ENCODE measurements around the gene IL17D.

The IL17D gene

DNA sequence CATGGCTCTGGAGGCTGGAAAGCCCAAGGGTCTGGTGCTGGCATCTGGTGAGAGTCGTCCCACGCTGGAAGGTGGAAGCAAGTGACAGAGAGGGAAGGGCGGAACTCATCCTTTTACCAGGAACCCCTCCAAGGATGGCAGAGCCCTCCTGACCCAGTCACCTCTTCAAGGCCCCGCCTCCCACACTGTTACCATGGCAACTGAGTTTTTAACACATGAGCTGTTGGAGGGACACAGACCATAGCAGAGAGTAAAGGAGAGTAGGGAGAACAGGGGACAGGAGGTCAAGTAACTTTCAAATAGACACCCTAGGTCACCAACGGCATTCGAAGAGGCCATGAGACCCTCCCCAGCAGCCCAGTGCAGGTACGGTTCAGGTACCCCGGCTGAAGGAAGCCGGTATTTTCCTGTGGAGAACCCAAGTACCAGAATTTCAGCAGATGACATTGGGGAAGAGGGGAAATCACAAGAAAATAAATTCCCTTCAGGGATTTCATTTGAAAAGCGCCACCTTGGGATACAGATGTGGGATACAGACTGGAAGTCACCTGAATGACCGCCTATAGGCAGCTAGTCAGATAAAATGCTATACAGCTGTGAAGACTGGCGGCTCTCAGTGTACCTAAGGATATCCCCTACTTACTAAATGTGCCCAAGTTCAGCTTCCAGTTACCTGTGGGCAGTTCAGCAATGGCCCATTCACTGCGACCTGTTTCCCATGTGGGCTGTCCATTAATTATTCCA lies 8.0 kb downstream of the IL17D start:
- Histone ChIP-seq H3K27ac (no peak overlapping the region), H3K36me3 (ENCODE audit: insufficient read depth, low read length) (no peaks in the 10 kb centered on the region), H3K9me3 (ENCODE audit: low read depth, low read length) (no peaks in the 10 kb centered on the region), H3K4me3 (no peak overlapping the region), H3K9ac (ENCODE audit: insufficient read length) (no peak overlapping the region)
- no peak for TF ChIP-seq FOXP2 (optimal IDR thresholded peaks at IDR 0.05; ENCODE audit: control extremely low read depth, extremely low read length, insufficient read depth)
- TF ChIP-seq POLR2AphosphoS5 (IDR thresholded peaks at IDR 0.05; ENCODE audit: borderline replicate concordance, low read depth, low read length) = no peak
- TF ChIP-seq EZH2 (IDR thresholded peaks at IDR 0.05) = no peak
- no peak for DNase-seq (ENCODE audit: low read depth, low spot score)

DNA sequence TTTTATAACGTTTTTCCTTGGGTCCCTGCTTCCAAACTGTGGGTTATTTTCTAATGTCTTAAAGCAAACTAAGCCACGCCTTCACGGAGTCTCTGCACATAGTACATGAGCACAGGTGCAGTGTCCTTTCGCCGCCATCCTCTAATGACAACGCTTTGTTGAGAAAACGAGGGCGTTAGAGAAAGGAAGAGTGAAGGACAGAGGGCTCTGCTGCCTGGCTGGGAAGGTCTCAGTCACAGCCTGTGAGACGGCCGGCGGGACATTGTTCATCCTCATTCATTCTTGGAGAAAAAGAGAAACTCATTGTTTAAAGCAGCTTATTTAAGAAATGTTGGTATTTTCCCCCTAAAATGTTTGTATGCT lies 9.5 kb downstream of the IL17D start:
- H3K27ac ChIP-seq = no peak overlapping the region
- H3K9ac ChIP-seq (ENCODE audit: insufficient read length) = peak overlapping the region; percentile 1

DNA sequence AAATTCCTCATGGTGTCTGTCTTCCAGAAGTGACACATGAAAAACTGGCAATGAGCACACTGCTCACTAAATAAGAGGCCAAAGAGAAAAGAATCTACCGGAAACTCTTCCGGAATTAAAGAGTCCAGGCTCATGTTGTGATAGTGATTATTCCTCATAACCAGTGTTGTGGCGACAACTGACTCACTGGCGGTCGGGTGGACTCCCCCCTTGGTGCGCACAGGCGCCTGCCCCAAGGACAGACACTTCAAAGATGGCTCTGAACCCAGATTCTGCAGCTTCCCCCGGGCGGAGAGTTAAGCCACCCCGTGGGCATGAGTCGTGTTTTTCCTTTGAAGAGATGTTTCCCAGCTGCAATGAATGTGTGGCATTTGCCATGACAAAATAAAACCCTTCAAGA lies 10.3 kb downstream of the IL17D start:
- no peak overlapping the region for H3K9ac ChIP-seq (ENCODE audit: insufficient read length)
- DNase-seq (ENCODE audit: low read depth, low spot score) = no peak
- H3K36me3 ChIP-seq (ENCODE audit: insufficient read depth, low read length) = no peaks in the 10 kb centered on the region
- H3K27ac ChIP-seq = no peak overlapping the region
- no peak overlapping the region for H3K4me3 ChIP-seq
- no peaks in the 10 kb centered on the region for H3K9me3 ChIP-seq (ENCODE audit: low read depth, low read length)
- TF ChIP-seq POLR2AphosphoS5 (IDR thresholded peaks at IDR 0.05; ENCODE audit: borderline replicate concordance, low read depth, low read length) (no peak), FOXP2 (optimal IDR thresholded peaks at IDR 0.05; ENCODE audit: control extremely low read depth, extremely low read length, insufficient read depth) (no peak), EZH2 (IDR thresholded peaks at IDR 0.05) (no peak)

More for the DNA sequence above, 9.5 kb downstream of the IL17D start:
- Histone ChIP-seq H3K9me3 (ENCODE audit: low read depth, low read length) (no peaks in the 10 kb centered on the region), H3K4me3 (peak overlapping the region; percentile 58), H3K36me3 (ENCODE audit: insufficient read depth, low read length) (no peaks in the 10 kb centered on the region)
- TF ChIP-seq FOXP2 (optimal IDR thresholded peaks at IDR 0.05; ENCODE audit: control extremely low read depth, extremely low read length, insufficient read depth) = no peak
- no peak for TF ChIP-seq EZH2 (IDR thresholded peaks at IDR 0.05)
- TF ChIP-seq POLR2AphosphoS5 (IDR thresholded peaks at IDR 0.05; ENCODE audit: borderline replicate concordance, low read depth, low read length) = no peak
- DNase-seq (ENCODE audit: low read depth, low spot score) = no peak

DNA sequence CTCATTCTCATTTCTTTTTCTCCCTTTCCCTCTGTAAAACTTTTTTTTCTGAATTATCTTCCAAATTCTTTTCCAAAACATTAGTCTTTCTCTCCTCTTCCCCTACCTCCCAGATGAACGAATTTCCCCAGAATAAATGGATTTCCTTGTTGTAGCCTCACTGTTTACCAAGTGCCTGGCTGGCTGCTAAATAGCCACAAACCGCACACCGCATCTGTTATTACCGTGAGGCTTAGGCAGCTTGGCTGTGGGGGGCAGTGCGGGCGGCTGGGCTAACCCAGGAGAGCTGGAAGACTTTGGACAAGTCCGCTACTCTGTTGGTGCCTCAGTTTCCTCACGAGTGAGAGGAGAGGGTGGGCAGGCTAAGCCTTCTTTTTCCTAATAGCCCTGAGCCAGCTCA lies 10.7 kb downstream of the IL17D start:
- Histone ChIP-seq H3K4me3 (no peak overlapping the region), H3K27ac (no peak overlapping the region)

DNA sequence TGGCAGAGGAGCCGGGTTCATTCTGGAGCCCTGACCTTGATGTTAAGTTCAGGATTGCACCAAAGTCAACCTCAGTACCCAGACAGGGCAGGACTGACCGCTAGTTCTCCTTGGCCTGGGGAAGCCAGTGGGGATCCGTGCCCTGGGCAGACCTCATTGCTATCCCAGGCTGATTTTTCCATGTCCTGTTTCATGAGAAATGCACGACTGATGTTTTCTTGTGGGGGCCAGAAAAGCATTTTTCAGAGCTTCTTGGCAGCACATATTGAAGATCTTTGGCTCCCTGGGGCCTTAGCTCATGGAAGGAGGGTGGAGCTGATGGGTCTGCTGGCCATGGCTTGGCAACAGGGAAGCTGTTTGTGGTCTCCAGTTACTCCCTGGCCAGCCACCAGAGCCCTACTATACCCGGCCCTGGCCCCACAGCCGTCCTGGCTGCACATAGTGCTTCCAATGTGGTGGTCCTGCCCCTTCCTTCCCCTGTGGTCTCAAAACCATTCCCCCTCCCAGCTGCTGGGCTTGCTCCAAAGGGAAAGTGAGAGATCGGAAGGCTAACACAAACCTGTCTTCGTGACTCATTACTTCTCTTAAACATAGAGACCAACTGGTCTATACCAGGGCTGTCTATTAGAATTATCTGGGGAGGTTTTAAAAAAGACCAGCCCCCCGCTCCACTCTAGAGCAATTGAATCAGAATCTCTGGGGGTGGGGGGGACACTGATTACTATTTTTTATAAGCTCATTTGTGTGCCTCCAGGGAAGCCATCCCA lies 11.2 kb downstream of the IL17D start:
- Histone ChIP-seq H3K36me3 (ENCODE audit: insufficient read depth, low read length) (no peaks in the 10 kb centered on the region), H3K9ac (ENCODE audit: insufficient read length) (no peak overlapping the region), H3K27ac (no peak overlapping the region), H3K4me3 (no peak overlapping the region), H3K9me3 (ENCODE audit: low read depth, low read length) (no peaks in the 10 kb centered on the region)
- no peak for TF ChIP-seq POLR2AphosphoS5 (IDR thresholded peaks at IDR 0.05; ENCODE audit: borderline replicate concordance, low read depth, low read length)
- TF ChIP-seq FOXP2 (optimal IDR thresholded peaks at IDR 0.05; ENCODE audit: control extremely low read depth, extremely low read length, insufficient read depth) = no peak
- no peak for TF ChIP-seq EZH2 (IDR thresholded peaks at IDR 0.05)
- no peak for DNase-seq (ENCODE audit: low read depth, low spot score)

More for the DNA sequence above, 10.7 kb downstream of the IL17D start:
- TF ChIP-seq FOXP2 (optimal IDR thresholded peaks at IDR 0.05; ENCODE audit: control extremely low read depth, extremely low read length, insufficient read depth) = no peak
- Histone ChIP-seq H3K36me3 (ENCODE audit: insufficient read depth, low read length) (no peaks in the 10 kb centered on the region), H3K9me3 (ENCODE audit: low read depth, low read length) (no peaks in the 10 kb centered on the region), H3K9ac (ENCODE audit: insufficient read length) (no peak overlapping the region)
- no peak for DNase-seq (ENCODE audit: low read depth, low spot score)

DNA sequence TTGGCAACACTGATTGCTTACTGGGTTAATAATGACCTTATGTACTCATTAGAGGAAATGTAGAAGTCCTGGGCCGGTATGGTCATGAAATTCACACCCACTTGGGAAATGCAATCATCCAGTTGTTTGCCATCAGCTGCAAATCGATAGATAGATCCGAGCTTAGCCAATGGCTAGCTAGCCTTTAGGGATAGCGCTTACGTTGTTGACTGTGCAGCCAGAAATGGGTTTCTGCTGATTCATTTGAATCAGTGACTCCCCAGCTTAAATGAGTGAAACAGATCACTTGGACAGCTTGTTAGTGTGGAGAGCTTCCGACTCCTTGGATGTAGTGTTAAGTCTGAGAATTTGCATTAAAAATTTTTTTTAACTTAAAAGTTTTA lies 11.8 kb downstream of the IL17D start:
- TF ChIP-seq EZH2 (IDR thresholded peaks at IDR 0.05) = no peak
- no peak for TF ChIP-seq FOXP2 (optimal IDR thresholded peaks at IDR 0.05; ENCODE audit: control extremely low read depth, extremely low read length, insufficient read depth)
- no peak for TF ChIP-seq POLR2AphosphoS5 (IDR thresholded peaks at IDR 0.05; ENCODE audit: borderline replicate concordance, low read depth, low read length)
- Histone ChIP-seq H3K27ac (no peak overlapping the region), H3K9ac (ENCODE audit: insufficient read length) (no peak overlapping the region), H3K9me3 (ENCODE audit: low read depth, low read length) (no peaks in the 10 kb centered on the region), H3K4me3 (no peak overlapping the region), H3K36me3 (ENCODE audit: insufficient read depth, low read length) (no peaks in the 10 kb centered on the region)
- DNase-seq (ENCODE audit: low read depth, low spot score) = no peak

DNA sequence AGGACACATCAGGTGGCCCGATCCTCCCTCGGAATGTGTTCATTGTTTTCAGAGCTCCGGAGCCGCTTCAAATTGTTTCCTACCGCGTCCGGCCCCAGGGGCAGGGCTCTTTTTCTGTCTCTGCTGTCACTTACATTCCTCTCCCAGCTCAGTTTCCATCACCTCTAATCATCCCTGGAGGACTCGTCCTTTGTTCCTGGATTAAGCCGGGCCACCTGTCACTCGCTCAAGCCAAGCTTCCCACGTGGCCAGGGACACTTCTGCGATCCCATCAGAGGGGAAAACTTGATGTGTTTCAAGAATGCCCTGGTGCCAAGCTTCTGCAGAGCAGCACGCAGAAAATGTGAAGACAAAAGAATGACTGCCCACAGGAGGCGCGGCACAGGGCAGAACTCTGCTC lies 13.5 kb downstream of the IL17D start:
- Histone ChIP-seq H3K36me3 (ENCODE audit: insufficient read depth, low read length) (no peaks in the 10 kb centered on the region), H3K27ac (no peak overlapping the region), H3K4me3 (no peak overlapping the region), H3K9me3 (ENCODE audit: low read depth, low read length) (no peaks in the 10 kb centered on the region), H3K9ac (ENCODE audit: insufficient read length) (no peak overlapping the region)
- no peak for DNase-seq (ENCODE audit: low read depth, low spot score)
- TF ChIP-seq FOXP2 (optimal IDR thresholded peaks at IDR 0.05; ENCODE audit: control extremely low read depth, extremely low read length, insufficient read depth) = no peak
- TF ChIP-seq POLR2AphosphoS5 (IDR thresholded peaks at IDR 0.05; ENCODE audit: borderline replicate concordance, low read depth, low read length) = no peak
- TF ChIP-seq EZH2 (IDR thresholded peaks at IDR 0.05) = no peak

DNA sequence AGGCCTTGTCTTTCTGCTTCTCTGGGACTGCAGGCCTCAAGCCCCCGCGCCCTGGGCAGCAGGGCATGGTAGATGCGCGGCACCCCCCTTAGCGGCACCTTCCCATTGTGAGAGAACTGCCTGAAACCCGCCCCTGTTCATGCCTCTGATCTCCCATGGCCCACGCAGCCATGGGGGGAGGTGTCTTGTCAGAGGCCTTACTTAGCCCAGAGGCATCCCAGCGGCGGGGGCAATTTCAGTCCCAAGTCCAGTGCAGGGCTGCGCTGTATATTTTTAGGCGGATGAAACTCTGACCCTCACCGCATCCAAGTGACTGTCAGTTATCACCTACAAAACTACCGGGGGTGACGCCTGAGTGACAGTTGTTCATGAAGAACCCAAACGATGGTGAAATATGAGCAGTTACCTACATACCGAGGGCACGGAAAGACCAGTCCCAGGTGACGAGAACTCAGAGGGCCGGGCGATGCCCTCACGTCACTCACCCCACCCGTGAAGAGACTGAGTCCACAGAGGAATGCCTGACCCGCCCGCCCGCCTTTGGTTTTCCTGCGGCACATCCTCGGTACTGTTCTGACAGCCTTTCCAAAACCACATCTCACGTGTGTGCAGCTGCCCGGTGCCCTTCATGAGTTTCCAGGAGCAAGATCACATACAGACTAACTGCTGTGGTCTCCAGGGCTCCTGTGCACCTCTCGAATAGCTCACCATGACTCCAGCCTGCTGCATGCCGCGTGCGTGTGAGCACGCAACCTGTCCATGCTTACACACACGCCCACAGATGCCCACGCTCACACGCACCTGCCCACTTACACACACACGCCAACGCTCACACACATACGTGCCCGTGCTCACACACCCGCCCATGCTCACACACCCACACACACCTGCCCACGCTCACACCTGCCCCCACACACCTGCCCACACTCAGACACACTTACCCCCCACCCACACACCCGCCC lies 14.4 kb downstream of the IL17D start:
- H3K9ac ChIP-seq (ENCODE audit: insufficient read length) = no peak overlapping the region
- H3K27ac ChIP-seq = no peak overlapping the region
- no peak for DNase-seq (ENCODE audit: low read depth, low spot score)
- no peak overlapping the region for H3K4me3 ChIP-seq
- H3K36me3 ChIP-seq (ENCODE audit: insufficient read depth, low read length) = no peaks in the 10 kb centered on the region
- TF ChIP-seq FOXP2 (optimal IDR thresholded peaks at IDR 0.05; ENCODE audit: control extremely low read depth, extremely low read length, insufficient read depth) (no peak), POLR2AphosphoS5 (IDR thresholded peaks at IDR 0.05; ENCODE audit: borderline replicate concordance, low read depth, low read length) (no peak), EZH2 (IDR thresholded peaks at IDR 0.05) (no peak)
- H3K9me3 ChIP-seq (ENCODE audit: low read depth, low read length) = no peaks in the 10 kb centered on the region
